SK-N-SH (cell line): Measurements from ENCODE around the gene CELF2. TPM values are rescaled to one million over a fixed set of nuclear protein-coding genes. Genes with fewer than 3 reads are reported as not detected.

Source experiments
- CTCF ChIA-PET: fragments of 300-600, 350-600 bp; formaldehyde crosslinking; extraction: SDS; loops from one replicate; lab custom pipeline; 2021; lab: Yijun Ruan, JAX
- POLR2A ChIA-PET: fragments of 350-600 bp; sonication (Branson Sonifier 250); formaldehyde crosslinking; extraction: SDS; loops from one replicate; lab custom pipeline; 2020; ENCODE audit warnings: antibody characterized with exemption, inconsistent platforms; lab: Yijun Ruan, JAX
- DNase-seq: peaks from one replicate; pipeline ENCODE4 v3.0.0; 2012
- H2AFZ ChIP-seq: fragments of 200-600 bp; sonication (generic); 2 replicates; pipeline ENCODE4 v1.8.1; 2016; ENCODE audit warnings: antibody characterized with exemption, mild to moderate bottlenecking, low read depth
- H3F3A ChIP-seq: fragments of 200-600 bp; sonication (generic); replicated peaks from 2 replicates; pipeline ENCODE3; 2016; ENCODE audit warnings: antibody characterized with exemption, mild to moderate bottlenecking; ENCODE audit not compliant: insufficient read depth
- H3K27ac ChIP-seq, 2 experiments: fragments of 200-500 bp in 1 of 2; fragments of 200-600 bp in 1 of 2; sonication (Bioruptor generic) in 1 of 2; sonication (generic), shearing (Covaris generic) in 1 of 2; 2 replicates each; pipeline versions ENCODE4 v1.5.1 to v1.6.1; 2014 to 2016; ENCODE audit warnings: low read depth in 2 of 2, inconsistent platforms in 1 of 2, low read length in 1 of 2, mild to moderate bottlenecking in 1 of 2, mixed read lengths in 1 of 2
- H3K27me3 ChIP-seq: fragments of 200-600 bp; sonication (generic), shearing (Covaris generic); 2 replicates; pipeline ENCODE4 v1.6.1; 2016; ENCODE audit warnings: mixed run types; ENCODE audit not compliant: insufficient read depth
- H3K36me3 ChIP-seq, 2 experiments: fragments of 200-500 bp in 1 of 2; fragments of 200-600 bp in 1 of 2; sonication (Bioruptor generic) in 1 of 2; sonication (generic) in 1 of 2; replicated peaks in 1 of 2; 2 replicates each; pipeline versions ENCODE3 to v1.5.1; 2014 to 2016; ENCODE audit warnings: low read length in 1 of 2, mild to moderate bottlenecking in 1 of 2; ENCODE audit not compliant: insufficient read depth in 2 of 2, control insufficient read depth in 1 of 2
- H3K4me1 ChIP-seq, 2 experiments: fragments of 200-500 bp in 1 of 2; fragments of 200-600 bp in 1 of 2; sonication (Bioruptor generic) in 1 of 2; sonication (generic), shearing (Covaris generic) in 1 of 2; 2 replicates each; pipeline versions ENCODE4 v1.5.1 to v1.6.1; 2014 to 2016; ENCODE audit warnings: low read depth in 1 of 2, low read length in 1 of 2, mixed run types in 1 of 2; ENCODE audit not compliant: insufficient read depth in 2 of 2, control insufficient read depth in 1 of 2
- H3K4me2 ChIP-seq: fragments of 200-600 bp; sonication (generic), shearing (Covaris generic); 2 replicates; pipeline ENCODE4 v1.6.1; 2017; ENCODE audit warnings: mixed run types
- H3K4me3 ChIP-seq, 2 experiments: fragments of 200-500 bp in 1 of 2; fragments of 200-600 bp in 1 of 2; sonication (Bioruptor generic) in 1 of 2; sonication (generic), shearing (Covaris generic) in 1 of 2; 2 replicates each; pipeline versions ENCODE4 v1.5.1 to v1.8.1; 2014 to 2016; ENCODE audit warnings: low read depth in 2 of 2, inconsistent platforms in 1 of 2, low read length in 1 of 2, mild to moderate bottlenecking in 1 of 2, mixed read lengths in 1 of 2, moderate library complexity in 1 of 2
- H3K79me2 ChIP-seq: fragments of 200-600 bp; sonication (generic); 2 replicates; pipeline ENCODE4 v1.8.1; 2017; ENCODE audit warnings: mild to moderate bottlenecking; ENCODE audit not compliant: insufficient read depth
- H3K9ac ChIP-seq: fragments of 200-600 bp; sonication (generic); 2 replicates; pipeline ENCODE4 v1.6.1; 2017; ENCODE audit warnings: mixed run types
- H3K9me2 ChIP-seq: fragments of 200-600 bp; sonication (generic); 2 replicates; pipeline ENCODE4 v1.6.1; 2017; ENCODE audit warnings: mixed run types
- H3K9me3 ChIP-seq: fragments of 200-600 bp; sonication (generic); 2 replicates; pipeline ENCODE4 v1.6.1; 2017; ENCODE audit warnings: mixed run types, mild to moderate bottlenecking, moderate library complexity
- H4K20me1 ChIP-seq: fragments of 200-600 bp; sonication (generic); 2 replicates; pipeline ENCODE4 v1.6.1; 2017; ENCODE audit warnings: mild to moderate bottlenecking, mixed run types; ENCODE audit not compliant: insufficient read depth
- CHD2 ChIP-seq: fragments of 150-350 bp; IDR thresholded peaks from 2 replicates; pipeline ENCODE4 v1.6.1; 2018; ENCODE audit warnings: low read length; ENCODE audit not compliant: partially characterized antibody
- FOXJ3 ChIP-seq: sonication (generic); formaldehyde crosslinking; IDR thresholded peaks from 2 replicates; pipeline ENCODE4 v1.5.1; 2020; ENCODE audit warnings: mild to moderate bottlenecking, missing genetic modification reagents
- FOXM1 ChIP-seq: IDR thresholded peaks from 2 replicates; pipeline ENCODE4 v1.4.0; 2012; ENCODE audit warnings: low read depth, mild to moderate bottlenecking
- GABPA ChIP-seq: IDR thresholded peaks from 2 replicates; pipeline ENCODE4 v1.4.0; 2012; ENCODE audit warnings: low read depth, mild to moderate bottlenecking
- GATA2 ChIP-seq: sonication (generic); formaldehyde crosslinking; IDR thresholded peaks from 2 replicates; pipeline ENCODE4 v1.5.0; 2020; ENCODE audit warnings: mild to moderate bottlenecking, missing genetic modification reagents
- MEF2A ChIP-seq: IDR thresholded peaks from 2 replicates; pipeline ENCODE4 v1.4.0; 2012; ENCODE audit warnings: low read depth, borderline replicate concordance
- MXI1 ChIP-seq: IDR thresholded peaks from 2 replicates; pipeline ENCODE4 v1.6.1; 2012; ENCODE audit warnings: mild to moderate bottlenecking, low read depth, low read length, improper control_type of control experiment
- PBX3 ChIP-seq: IDR thresholded peaks from 2 replicates; pipeline ENCODE4; 2012
- POLR2AphosphoS5 ChIP-seq: IDR thresholded peaks from 2 replicates; pipeline ENCODE4 v1.6.1; 2012; ENCODE audit warnings: low read depth, low read length
- RAD21 ChIP-seq: IDR thresholded peaks from 2 replicates; pipeline ENCODE4 v1.6.1; 2012; ENCODE audit warnings: mild to moderate bottlenecking, low read length
- RCOR1 ChIP-seq: fragments of 150-350 bp; IDR thresholded peaks from 2 replicates; pipeline ENCODE4 v1.6.1; 2017; ENCODE audit warnings: antibody characterized with exemption, low read length
- RFX5 ChIP-seq: IDR thresholded peaks from 2 replicates; pipeline ENCODE4 v1.6.1; 2012; ENCODE audit warnings: mild to moderate bottlenecking, improper control_type of control experiment, low read length
- SIN3A ChIP-seq: IDR thresholded peaks from 2 replicates; pipeline ENCODE4 v1.6.1; 2012; ENCODE audit warnings: low read depth, mild to moderate bottlenecking, low read length, moderate library complexity, borderline replicate concordance
- SMC3 ChIP-seq: IDR thresholded peaks from 2 replicates; pipeline ENCODE4 v1.6.1; 2012; ENCODE audit warnings: low read depth, low read length, improper control_type of control experiment
- TAF1 ChIP-seq: IDR thresholded peaks from 2 replicates; pipeline ENCODE4 v1.6.1; 2012; ENCODE audit warnings: low read depth, mild to moderate bottlenecking, low read length, moderate library complexity, borderline replicate concordance
- USF1 ChIP-seq: IDR thresholded peaks from 2 replicates; pipeline ENCODE4 v1.4.0; 2012; ENCODE audit warnings: low read depth, borderline replicate concordance
- USF2 ChIP-seq: fragments of 150-350 bp; IDR thresholded peaks from 2 replicates; pipeline ENCODE4 v1.6.1; 2017; ENCODE audit warnings: antibody characterized with exemption, low read length, low read depth, borderline replicate concordance
- WGBS: methylation state at CpG from one replicate; pipeline ENCODE4 v1.1.6; 2017; ENCODE audit warnings: low lambda C conversion rate; 5-methylcytosine and 5-hydroxymethylcytosine counted together
- polyA plus RNA-seq, 3 experiments: library from polyadenylated mRNA; depleted of rRNA; stranded (reverse); fragments of >200 nt; gene quantifications; 2 replicates each; pipeline ENCODE4 v1.2.3, GENCODE V29; 2012

Gene CELF2
- polyA plus RNA-seq, 1 of the 3 experiments (the other 2 are of a cell fraction) = 0.03 TPM

- H3K4me1 ChIP-seq = no peaks in the 10 kb centered on the region
- no peak for TF ChIP-seq RCOR1
- TF ChIP-seq FOXJ3 (CRISPR knock-in tag) = no peak
- no peak for TF ChIP-seq GABPA
- no peak for TF ChIP-seq USF2
- TF ChIP-seq PBX3 = no peak
- TF ChIP-seq RAD21 = no peak
- TF ChIP-seq POLR2AphosphoS5 = no peak
- no peak for TF ChIP-seq MEF2A
- TF ChIP-seq GATA2 = no peak
- TF ChIP-seq USF1 = no peak
- TF ChIP-seq SIN3A = no peak
- no peak for TF ChIP-seq MXI1
- no peak for TF ChIP-seq RFX5
- no peak for TF ChIP-seq SMC3
- no peak for TF ChIP-seq FOXM1
- TF ChIP-seq TAF1 = no peak
- no peak for TF ChIP-seq CHD2
- no peak overlapping the region for H3K9ac ChIP-seq
- H3K27me3 ChIP-seq = no peaks in the 10 kb centered on the region
- ChIA-PET CTCF (interaction anchor here (1.2 to 3.5 kb wide), 6 partner anchors 11 to 1703 kb away, joined by 3 to 18 read pairs (median 6); no protein-coding TSS in a partner anchor), POLR2A (no interaction called here)
- no peaks in the 10 kb centered on the region for H3F3A ChIP-seq
- no peak overlapping the region for H3K4me2 ChIP-seq
- no peaks in the 10 kb centered on the region for H4K20me1 ChIP-seq
- no peaks in the 10 kb centered on the region for H3K79me2 ChIP-seq
- WGBS = 20% methylated on average over 7 of the region's 7 CpGs
- H3K9me2 ChIP-seq = no peaks in the 10 kb centered on the region
- DNase-seq = no peak
- no peak overlapping the region for H3K4me3 ChIP-seq
- no peaks in the 10 kb centered on the region for H3K36me3 ChIP-seq
- no peak overlapping the region for H3K27ac ChIP-seq
- no peaks in the 10 kb centered on the region for H3K9me3 ChIP-seq
- H2AFZ ChIP-seq = no peak overlapping the region
Measured at GRCh38 chr10:11034762-11035161, 17.1 kb downstream of the CELF2 start.
